Caco-2 (cell line): Measurements from ENCODE around the gene SLC25A36. TPM values are rescaled to one million over a fixed set of nuclear protein-coding genes. Genes with fewer than 3 reads are reported as not detected.

Source experiments
- BruUV-seq: library from RNA; stranded (reverse); fragments of 400-500 nt; replicated peaks from 2 replicates; lab custom pipeline; 2021; lab: Mats Ljungman, UMichigan
- CTCF ChIA-PET: fragments of 300-600 bp; sonication (Branson Sonifier 250); formaldehyde crosslinking; loops from one replicate; lab custom pipeline; 2022; ENCODE audit warnings: antibody characterized with exemption; lab: Charles Lee
- POLR2A ChIA-PET: fragments of 300-600 bp; sonication (Branson Sonifier 250); formaldehyde crosslinking; loops from one replicate; lab custom pipeline; 2022; ENCODE audit warnings: antibody characterized with exemption; lab: Charles Lee
- DNase-seq, 2 experiments: peaks; one replicate each; pipeline versions ENCODE4 v3.0.0 to v3.0.0-alpha.2; 2020 to 2022
- H3K27me3 ChIP-seq: replicated peaks from 2 replicates; pipeline ENCODE4 v1.6.0; 2011; ENCODE audit warnings: low read length; ENCODE audit not compliant: control insufficient read depth, insufficient read depth
- H3K36me3 ChIP-seq: 2 replicates; pipeline ENCODE4 v1.5.1; 2011; ENCODE audit warnings: low read length; ENCODE audit not compliant: control insufficient read depth, insufficient read depth
- H3K4me1 ChIP-seq: fragments of 250-450 bp; sonication (Bioruptor Pico); 2 replicates; pipeline ENCODE4 v1.5.1; 2020; ENCODE audit warnings: mild to moderate bottlenecking
- H3K4me3 ChIP-seq: 2 replicates; pipeline ENCODE4 v1.5.1; 2011; ENCODE audit warnings: low read depth, mild to moderate bottlenecking, control low read depth, low read length
- H3K9me3 ChIP-seq: fragments of 250-450 bp; sonication (Bioruptor Pico); 2 replicates; pipeline ENCODE4 v1.5.1; 2020; ENCODE audit warnings: mild to moderate bottlenecking, moderate library complexity
- H3K27ac Mint-ChIP-seq: one replicate; pipeline ENCODE4 v1.8.0; 2022; ENCODE audit warnings: mixed read lengths; ENCODE audit not compliant: unreplicated experiment
- H3K27me3 Mint-ChIP-seq: one replicate; pipeline ENCODE4 v1.8.0; 2022; ENCODE audit warnings: mixed read lengths; ENCODE audit not compliant: insufficient read depth, unreplicated experiment
- H3K36me3 Mint-ChIP-seq: one replicate; pipeline ENCODE4 v1.8.0; 2022; ENCODE audit warnings: mild to moderate bottlenecking, mixed read lengths; ENCODE audit not compliant: insufficient read depth, unreplicated experiment
- H3K4me1 Mint-ChIP-seq: one replicate; pipeline ENCODE4 v1.8.0; 2022; ENCODE audit warnings: low read depth, mixed read lengths; ENCODE audit not compliant: unreplicated experiment
- H3K4me3 Mint-ChIP-seq: one replicate; pipeline ENCODE4 v1.8.0; 2022; ENCODE audit warnings: mild to moderate bottlenecking, moderate library complexity, mixed read lengths; ENCODE audit not compliant: unreplicated experiment
- H3K9me3 Mint-ChIP-seq: one replicate; pipeline ENCODE4 v1.8.0; 2022; ENCODE audit warnings: mixed read lengths; ENCODE audit not compliant: unreplicated experiment
- intact Hi-C: fragments of 100-400 bp; cut with micrococcal nuclease; formaldehyde crosslinking; loops from one replicate; pipeline ENCODE4 v1.10.0; 2022; ENCODE audit not compliant: unreplicated experiment
- total RNA-seq: library from RNA; stranded (reverse); gene quantifications from 2 replicates; pipeline ENCODE4 v1.2.3, GENCODE V29; 2022
- TF ChIP-seq, protein P1 (sequence below), 2 experiments: fragments of 200-600 bp in 1 of 2; IDR thresholded peaks; 1 replicate in 1 of 2; 2 replicates in 1 of 2; pipeline versions ENCODE4 v1.5.1 to v1.8.0; 2011 to 2022; ENCODE audit warnings: antibody characterized with exemption in 1 of 2, control low read depth in 1 of 2, inconsistent platforms in 1 of 2, low read depth in 1 of 2, low read length in 1 of 2, mild to moderate bottlenecking in 1 of 2, moderate library complexity in 1 of 2; ENCODE audit not compliant: insufficient read depth in 1 of 2, severe bottlenecking in 1 of 2, unreplicated experiment in 1 of 2

The SLC25A36 gene
- total RNA-seq, 1 experiment from 2014 or later = 167 TPM

DNA sequence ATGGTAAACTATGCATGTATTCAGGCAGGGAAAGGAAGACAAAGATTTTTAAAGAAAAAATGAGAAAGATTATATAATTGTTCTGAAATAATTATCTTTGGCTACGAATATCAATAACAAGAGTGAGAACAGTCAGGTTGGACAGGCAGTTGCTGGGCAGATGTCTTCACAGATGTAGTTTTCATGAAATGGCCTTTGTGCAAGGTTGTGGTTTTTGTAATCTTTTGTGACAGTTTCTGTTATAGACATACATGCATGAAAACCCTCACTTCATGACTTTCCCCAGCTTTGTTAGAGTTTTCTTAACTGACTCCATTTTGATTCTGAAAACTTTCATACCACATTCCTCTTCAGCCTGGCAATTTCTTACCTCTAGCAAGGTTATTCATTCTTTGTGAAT is 34.9 kb upstream of the SLC25A36 start:
- no peak for DNase-seq
- H3K4me1 ChIP-seq = no peaks in the 10 kb centered on the region
- H3K9me3 ChIP-seq = no peaks in the 10 kb centered on the region
- CTCF ChIA-PET = no interaction called here
- intact Hi-C loops = no loop called here
- no peaks in the 10 kb centered on the region for H3K4me1 Mint-ChIP-seq
- no peaks in the 10 kb centered on the region for H3K27me3 ChIP-seq
- no peak overlapping the region for H3K4me3 Mint-ChIP-seq
- no peak overlapping the region for H3K27ac Mint-ChIP-seq
- no peaks in the 10 kb centered on the region for H3K36me3 Mint-ChIP-seq
- BruUV-seq = no TSS peak
- H3K36me3 ChIP-seq = no peaks in the 10 kb centered on the region
- no peak overlapping the region for H3K4me3 ChIP-seq
- POLR2A ChIA-PET = no interaction called here
- H3K9me3 Mint-ChIP-seq = no peaks in the 10 kb centered on the region
- TF ChIP-seq, protein P1, sequence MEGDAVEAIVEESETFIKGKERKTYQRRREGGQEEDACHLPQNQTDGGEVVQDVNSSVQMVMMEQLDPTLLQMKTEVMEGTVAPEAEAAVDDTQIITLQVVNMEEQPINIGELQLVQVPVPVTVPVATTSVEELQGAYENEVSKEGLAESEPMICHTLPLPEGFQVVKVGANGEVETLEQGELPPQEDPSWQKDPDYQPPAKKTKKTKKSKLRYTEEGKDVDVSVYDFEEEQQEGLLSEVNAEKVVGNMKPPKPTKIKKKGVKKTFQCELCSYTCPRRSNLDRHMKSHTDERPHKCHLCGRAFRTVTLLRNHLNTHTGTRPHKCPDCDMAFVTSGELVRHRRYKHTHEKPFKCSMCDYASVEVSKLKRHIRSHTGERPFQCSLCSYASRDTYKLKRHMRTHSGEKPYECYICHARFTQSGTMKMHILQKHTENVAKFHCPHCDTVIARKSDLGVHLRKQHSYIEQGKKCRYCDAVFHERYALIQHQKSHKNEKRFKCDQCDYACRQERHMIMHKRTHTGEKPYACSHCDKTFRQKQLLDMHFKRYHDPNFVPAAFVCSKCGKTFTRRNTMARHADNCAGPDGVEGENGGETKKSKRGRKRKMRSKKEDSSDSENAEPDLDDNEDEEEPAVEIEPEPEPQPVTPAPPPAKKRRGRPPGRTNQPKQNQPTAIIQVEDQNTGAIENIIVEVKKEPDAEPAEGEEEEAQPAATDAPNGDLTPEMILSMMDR (IDR thresholded peaks at IDR 0.05; ENCODE audit: insufficient read depth in 1 of 2, low read depth in 1 of 2, low read length in 1 of 2, severe bottlenecking in 1 of 2, unreplicated experiment in 1 of 2) = no peak
- H3K27me3 Mint-ChIP-seq = peaks cover 3% of the 10 kb centered on the region

GRCh38 chr3:140910860-140911259 is 30.8 kb upstream of the SLC25A36 start:
- Mint-ChIP-seq H3K4me1 (no peaks in the 10 kb centered on the region), H3K27ac (no peak overlapping the region), H3K9me3 (no peaks in the 10 kb centered on the region), H3K27me3 (peaks cover 3% of the 10 kb centered on the region), H3K4me3 (no peak overlapping the region), H3K36me3 (no peaks in the 10 kb centered on the region)
- ChIA-PET POLR2A (no interaction called here), CTCF (interaction anchor here (0.7 to 2.2 kb wide), 2 partner anchors 12 to 58 kb away, joined by 5 to 6 read pairs; no protein-coding TSS in a partner anchor)
- H3K4me3 ChIP-seq = no peak overlapping the region
- H3K4me1 ChIP-seq = no peaks in the 10 kb centered on the region
- TF ChIP-seq, protein P1 (IDR thresholded peaks at IDR 0.05; ENCODE audit: insufficient read depth in 1 of 2, low read depth in 1 of 2, low read length in 1 of 2, severe bottlenecking in 1 of 2, unreplicated experiment in 1 of 2) = no peak
- no TSS peak for BruUV-seq
- DNase-seq = no peak
- H3K9me3 ChIP-seq = no peaks in the 10 kb centered on the region
- intact Hi-C loops = no loop called here
- H3K27me3 ChIP-seq = no peaks in the 10 kb centered on the region
- H3K36me3 ChIP-seq = no peaks in the 10 kb centered on the region

- Histone ChIP-seq H3K27me3 (no peaks in the 10 kb centered on the region), H3K4me1 (no peaks in the 10 kb centered on the region), H3K9me3 (no peaks in the 10 kb centered on the region), H3K4me3 (no peak overlapping the region), H3K36me3 (no peaks in the 10 kb centered on the region)
- Mint-ChIP-seq H3K4me1 (peaks cover 3% of the 10 kb centered on the region), H3K9me3 (no peaks in the 10 kb centered on the region), H3K36me3 (no peaks in the 10 kb centered on the region), H3K4me3 (no peak overlapping the region), H3K27me3 (peaks cover 3% of the 10 kb centered on the region), H3K27ac (no peak overlapping the region)
- no TSS peak for BruUV-seq
- ChIA-PET CTCF (interaction anchor here (2.2 kb wide), 1 partner anchor 11 kb away, joined by 6 read pairs; no protein-coding TSS in a partner anchor), POLR2A (no interaction called here)
- no peak for DNase-seq
- TF ChIP-seq, protein P1 (IDR thresholded peaks at IDR 0.05; ENCODE audit: insufficient read depth in 1 of 2, low read depth in 1 of 2, low read length in 1 of 2, severe bottlenecking in 1 of 2, unreplicated experiment in 1 of 2) = no peak
- intact Hi-C loops = no loop called here
Observed at GRCh38 chr3:140911822-140912221, 29.8 kb upstream of the SLC25A36 start.
